Panc1 (cell line): Measurements from ENCODE around the gene DAO.

ENCODE experiments used
- CTCF ChIP-seq: fragments of 450-650 bp; IDR thresholded peaks from 2 replicates; pipeline ENCODE4 v1.5.1; 2017; ENCODE audit warnings: mild to moderate bottlenecking
- POLR2AphosphoS5 ChIP-seq: IDR thresholded peaks from 2 replicates; pipeline ENCODE4 v1.6.1; 2012; ENCODE audit warnings: mild to moderate bottlenecking, low read depth, low read length, moderate library complexity

- TF ChIP-seq CTCF (no peak), POLR2AphosphoS5 (no peak)
These were observed 48.8 kb downstream of the DAO start for GRCh38 chr12:108928695-108929094.
